HG02642 (cell line): ENCODE data around the gene NRF1.

ENCODE experiments used
- ATAC-seq: cut with Tn5 transposase; IDR thresholded peaks from one replicate; pipeline ENCODE4 v1.9.1; 2021; ENCODE audit warnings: mild to moderate bottlenecking; ENCODE audit not compliant: unreplicated experiment, poor library complexity

NRF1 gene

GRCh38 chr7:129723679-129724078, 112.2 kb downstream of the NRF1 start:
- no peak for ATAC-seq

- ATAC-seq: no peak
Measured at GRCh38 chr7:129724796-129725195, 113.3 kb downstream of the NRF1 start.

- ATAC-seq: no peak
Measured at GRCh38 chr7:129728875-129729467, 117.5 kb downstream of the NRF1 start.

- ATAC-seq: no peak
Measured at GRCh38 chr7:129729511-129729910, 118.0 kb downstream of the NRF1 start.

- no peak for ATAC-seq
Measured at GRCh38 chr7:129730159-129730558, 118.6 kb downstream of the NRF1 start.

- no peak for ATAC-seq
Measured at GRCh38 chr7:129734400-129734799, 122.9 kb downstream of the NRF1 start.

- ATAC-seq: no peak
Measured at GRCh38 chr7:129739427-129739826, 127.9 kb downstream of the NRF1 start.

GRCh38 chr7:129740574-129741410, 129.3 kb downstream of the NRF1 start:
- ATAC-seq: no peak

GRCh38 chr7:129741743-129742213, 130.3 kb downstream of the NRF1 start:
- ATAC-seq: no peak

GRCh38 chr7:129742256-129742655, 130.7 kb downstream of the NRF1 start:
- no peak for ATAC-seq

- ATAC-seq: no peak
Measured at GRCh38 chr7:129746857-129747529, 135.5 kb downstream of the NRF1 start.

- no peak for ATAC-seq
Measured at GRCh38 chr7:129748356-129749109, 137.0 kb downstream of the NRF1 start.

GRCh38 chr7:129750091-129750490, 138.6 kb downstream of the NRF1 start:
- ATAC-seq: no peak

GRCh38 chr7:129750501-129750900, 139.0 kb downstream of the NRF1 start:
- no peak for ATAC-seq

- no peak for ATAC-seq
Measured at GRCh38 chr7:129751916-129752315, 140.4 kb downstream of the NRF1 start.

- ATAC-seq: no peak
Measured at GRCh38 chr7:129752760-129753159, 141.2 kb downstream of the NRF1 start.

GRCh38 chr7:129754406-129754805, 142.9 kb downstream of the NRF1 start:
- ATAC-seq: no peak

GRCh38 chr7:129757991-129758390, 146.5 kb downstream of the NRF1 start:
- ATAC-seq: no peak

GRCh38 chr7:129762387-129762969, 151.0 kb downstream of the NRF1 start:
- ATAC-seq: no peak
